ENCODE data around the gene PIN1.

DNA sequence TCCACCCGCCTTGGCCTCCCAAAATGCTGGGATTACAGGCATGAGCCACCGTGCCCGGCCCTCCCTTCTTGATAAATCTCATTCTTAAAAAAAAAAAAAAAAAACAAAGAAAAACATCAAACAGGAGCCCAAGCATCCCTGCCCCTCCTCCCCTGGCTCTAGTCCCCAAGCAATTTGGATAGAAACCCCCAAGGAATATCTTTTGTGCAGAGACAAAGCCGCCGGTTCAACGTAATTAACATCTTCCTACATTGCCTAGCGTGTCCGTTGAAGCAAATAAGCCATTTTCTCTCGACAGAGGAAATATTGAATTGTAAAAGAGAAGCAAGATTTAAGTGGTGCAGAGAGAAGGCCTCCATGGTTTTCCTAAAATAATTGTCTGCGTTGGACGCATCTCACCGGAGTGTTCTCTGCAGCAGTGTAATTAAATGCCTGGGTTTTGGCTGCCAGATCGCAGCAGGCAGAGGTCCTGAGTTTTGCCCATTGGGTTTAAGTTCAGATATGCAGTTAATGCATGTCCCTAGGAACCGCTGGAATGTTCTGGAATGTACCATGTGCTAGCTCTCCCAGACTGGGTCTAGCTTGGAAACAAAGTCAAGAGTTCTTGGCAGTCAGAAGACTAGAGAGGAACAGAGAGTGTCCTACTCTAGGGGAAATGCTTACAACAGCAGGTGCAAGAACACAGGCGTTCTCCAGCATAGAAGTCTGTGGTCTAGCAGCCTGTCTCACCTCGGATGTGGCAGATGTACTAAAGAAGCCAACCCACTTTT, 30.8 kb downstream of the PIN1 start:
- TF ChIP-seq, protein P1, sequence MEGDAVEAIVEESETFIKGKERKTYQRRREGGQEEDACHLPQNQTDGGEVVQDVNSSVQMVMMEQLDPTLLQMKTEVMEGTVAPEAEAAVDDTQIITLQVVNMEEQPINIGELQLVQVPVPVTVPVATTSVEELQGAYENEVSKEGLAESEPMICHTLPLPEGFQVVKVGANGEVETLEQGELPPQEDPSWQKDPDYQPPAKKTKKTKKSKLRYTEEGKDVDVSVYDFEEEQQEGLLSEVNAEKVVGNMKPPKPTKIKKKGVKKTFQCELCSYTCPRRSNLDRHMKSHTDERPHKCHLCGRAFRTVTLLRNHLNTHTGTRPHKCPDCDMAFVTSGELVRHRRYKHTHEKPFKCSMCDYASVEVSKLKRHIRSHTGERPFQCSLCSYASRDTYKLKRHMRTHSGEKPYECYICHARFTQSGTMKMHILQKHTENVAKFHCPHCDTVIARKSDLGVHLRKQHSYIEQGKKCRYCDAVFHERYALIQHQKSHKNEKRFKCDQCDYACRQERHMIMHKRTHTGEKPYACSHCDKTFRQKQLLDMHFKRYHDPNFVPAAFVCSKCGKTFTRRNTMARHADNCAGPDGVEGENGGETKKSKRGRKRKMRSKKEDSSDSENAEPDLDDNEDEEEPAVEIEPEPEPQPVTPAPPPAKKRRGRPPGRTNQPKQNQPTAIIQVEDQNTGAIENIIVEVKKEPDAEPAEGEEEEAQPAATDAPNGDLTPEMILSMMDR (IDR thresholded peaks at IDR 0.05), result no peak
- TF ChIP-seq ZBTB21 (CRISPR knock-in tag; IDR thresholded peaks at IDR 0.05; ENCODE audit: borderline replicate concordance) (no peak), ZNF121 (CRISPR knock-in tag; IDR thresholded peaks at IDR 0.05) (no peak), TEAD4 (CRISPR knock-in tag; IDR thresholded peaks at IDR 0.05) (no peak), JUN (CRISPR knock-in tag; IDR thresholded peaks at IDR 0.05) (no peak), ELF4 (CRISPR knock-in tag; IDR thresholded peaks at IDR 0.05; ENCODE audit: low read depth) (no peak), CREB1 (CRISPR knock-in tag; IDR thresholded peaks at IDR 0.05) (no peak), SMAD3 (CRISPR knock-in tag; IDR thresholded peaks at IDR 0.05; ENCODE audit: borderline replicate concordance) (no peak), ZNF232 (CRISPR knock-in tag; IDR thresholded peaks at IDR 0.05) (no peak), TP53 (CRISPR knock-in tag; IDR thresholded peaks at IDR 0.05) (no peak), ZNF317 (CRISPR knock-in tag; IDR thresholded peaks at IDR 0.05; ENCODE audit: borderline replicate concordance, low read depth) (no peak), MXD4 (CRISPR knock-in tag; IDR thresholded peaks at IDR 0.05; ENCODE audit: borderline replicate concordance) (no peak)
- TF ChIP-seq, protein P2, sequence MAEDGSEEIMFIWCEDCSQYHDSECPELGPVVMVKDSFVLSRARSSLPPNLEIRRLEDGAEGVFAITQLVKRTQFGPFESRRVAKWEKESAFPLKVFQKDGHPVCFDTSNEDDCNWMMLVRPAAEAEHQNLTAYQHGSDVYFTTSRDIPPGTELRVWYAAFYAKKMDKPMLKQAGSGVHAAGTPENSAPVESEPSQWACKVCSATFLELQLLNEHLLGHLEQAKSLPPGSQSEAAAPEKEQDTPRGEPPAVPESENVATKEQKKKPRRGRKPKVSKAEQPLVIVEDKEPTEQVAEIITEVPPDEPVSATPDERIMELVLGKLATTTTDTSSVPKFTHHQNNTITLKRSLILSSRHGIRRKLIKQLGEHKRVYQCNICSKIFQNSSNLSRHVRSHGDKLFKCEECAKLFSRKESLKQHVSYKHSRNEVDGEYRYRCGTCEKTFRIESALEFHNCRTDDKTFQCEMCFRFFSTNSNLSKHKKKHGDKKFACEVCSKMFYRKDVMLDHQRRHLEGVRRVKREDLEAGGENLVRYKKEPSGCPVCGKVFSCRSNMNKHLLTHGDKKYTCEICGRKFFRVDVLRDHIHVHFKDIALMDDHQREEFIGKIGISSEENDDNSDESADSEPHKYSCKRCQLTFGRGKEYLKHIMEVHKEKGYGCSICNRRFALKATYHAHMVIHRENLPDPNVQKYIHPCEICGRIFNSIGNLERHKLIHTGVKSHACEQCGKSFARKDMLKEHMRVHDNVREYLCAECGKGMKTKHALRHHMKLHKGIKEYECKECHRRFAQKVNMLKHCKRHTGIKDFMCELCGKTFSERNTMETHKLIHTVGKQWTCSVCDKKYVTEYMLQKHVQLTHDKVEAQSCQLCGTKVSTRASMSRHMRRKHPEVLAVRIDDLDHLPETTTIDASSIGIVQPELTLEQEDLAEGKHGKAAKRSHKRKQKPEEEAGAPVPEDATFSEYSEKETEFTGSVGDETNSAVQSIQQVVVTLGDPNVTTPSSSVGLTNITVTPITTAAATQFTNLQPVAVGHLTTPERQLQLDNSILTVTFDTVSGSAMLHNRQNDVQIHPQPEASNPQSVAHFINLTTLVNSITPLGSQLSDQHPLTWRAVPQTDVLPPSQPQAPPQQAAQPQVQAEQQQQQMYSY (CRISPR knock-in tag; IDR thresholded peaks at IDR 0.05), result no peak
- TF ChIP-seq, protein P3, sequence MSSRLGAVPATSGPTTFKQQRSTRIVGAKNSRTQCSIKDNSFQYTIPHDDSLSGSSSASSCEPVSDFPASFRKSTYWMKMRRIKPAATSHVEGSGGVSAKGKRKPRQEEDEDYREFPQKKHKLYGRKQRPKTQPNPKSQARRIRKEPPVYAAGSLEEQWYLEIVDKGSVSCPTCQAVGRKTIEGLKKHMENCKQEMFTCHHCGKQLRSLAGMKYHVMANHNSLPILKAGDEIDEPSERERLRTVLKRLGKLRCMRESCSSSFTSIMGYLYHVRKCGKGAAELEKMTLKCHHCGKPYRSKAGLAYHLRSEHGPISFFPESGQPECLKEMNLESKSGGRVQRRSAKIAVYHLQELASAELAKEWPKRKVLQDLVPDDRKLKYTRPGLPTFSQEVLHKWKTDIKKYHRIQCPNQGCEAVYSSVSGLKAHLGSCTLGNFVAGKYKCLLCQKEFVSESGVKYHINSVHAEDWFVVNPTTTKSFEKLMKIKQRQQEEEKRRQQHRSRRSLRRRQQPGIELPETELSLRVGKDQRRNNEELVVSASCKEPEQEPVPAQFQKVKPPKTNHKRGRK (CRISPR knock-in tag; IDR thresholded peaks at IDR 0.05; ENCODE audit: borderline replicate concordance), result no peak
